Subcutaneous abdominal adipose tissue (tissue), 5 donors: ENCODE measurements around the gene NELFE.

ENCODE experiments used
- H3K27ac ChIP-seq: one replicate; pipeline ENCODE4 v1.7.0; 2013; ENCODE audit warnings: low read depth, mild to moderate bottlenecking, inconsistent platforms, low read length, moderate library complexity
- H3K27me3 ChIP-seq, 5 donors: one replicate each; pipeline ENCODE4 v1.7.0; 2013; ENCODE audit warnings: low read length in 5 of 5, inconsistent platforms in 1 of 5; ENCODE audit not compliant: control insufficient read depth in 5 of 5, insufficient read depth in 4 of 5
- H3K36me3 ChIP-seq, 5 donors: one replicate each; pipeline ENCODE4 v1.7.0; 2013; ENCODE audit warnings: low read length in 5 of 5; ENCODE audit not compliant: control insufficient read depth in 5 of 5, insufficient read depth in 5 of 5
- H3K4me1 ChIP-seq, 5 donors: one replicate each; pipeline ENCODE4 v1.7.0; 2013; ENCODE audit warnings: low read length in 5 of 5, mild to moderate bottlenecking in 3 of 5, moderate library complexity in 1 of 5; ENCODE audit not compliant: control insufficient read depth in 5 of 5, insufficient read depth in 5 of 5
- H3K4me3 ChIP-seq, 5 donors: one replicate each; pipeline ENCODE4 v1.7.0; 2013; ENCODE audit warnings: low read length in 5 of 5, low read depth in 1 of 5
- H3K9ac ChIP-seq, 5 donors: one replicate each; pipeline ENCODE4 v1.7.0; 2013; ENCODE audit warnings: low read length in 5 of 5, mild to moderate bottlenecking in 4 of 5, moderate library complexity in 3 of 5
- H3K9me3 ChIP-seq, 5 donors: one replicate each; pipeline ENCODE4 v1.7.0; 2013; ENCODE audit warnings: low read length in 5 of 5; ENCODE audit not compliant: control insufficient read depth in 5 of 5
- donor health status: healthy.
- donor health status: healthy.
- donor health status: healthy.
- donor health status: healthy.
- donor health status: healthy.

The NELFE gene

GRCh38 chr6:31906122-31906521 lies 52.6 kb downstream of the NELFE start:
- H3K9ac ChIP-seq: no peak overlapping the region
- no peak overlapping the region for H3K4me3 ChIP-seq
- no peaks in the 10 kb centered on the region for H3K9me3 ChIP-seq
- H3K36me3 ChIP-seq: no peaks in the 10 kb centered on the region
- peaks cover 0 to 2% (median 0%) of the 10 kb centered on the region in 5 donors for H3K27me3 ChIP-seq
- H3K4me1 ChIP-seq: peaks cover 3 to 20% (median 17%) of the 10 kb centered on the region in 5 donors
- H3K27ac ChIP-seq: no peak overlapping the region

DNA sequence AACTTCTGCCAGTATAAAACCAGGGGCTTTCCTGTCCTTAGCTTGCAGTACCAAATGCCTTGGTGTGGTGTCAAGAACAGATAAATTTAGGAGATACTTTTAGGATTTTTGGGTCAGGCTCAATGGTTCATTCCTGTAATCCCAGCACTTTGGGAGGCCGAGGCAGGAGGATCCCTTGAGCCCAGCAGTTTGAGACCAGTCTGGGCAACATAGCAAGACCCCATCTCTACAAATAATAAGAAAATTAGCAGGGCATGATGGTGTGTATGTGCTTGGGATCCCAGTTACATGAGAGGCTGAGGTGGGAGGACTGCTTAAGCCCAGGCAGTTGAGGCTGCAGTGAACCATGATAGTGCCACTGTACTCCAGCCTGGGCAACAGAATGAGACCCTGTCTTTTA lies 53.7 kb downstream of the NELFE start:
- peaks cover 0 to 2% (median 0%) of the 10 kb centered on the region in 5 donors for H3K27me3 ChIP-seq
- no peaks in the 10 kb centered on the region for H3K36me3 ChIP-seq
- H3K4me1 ChIP-seq: peaks cover 3 to 24% (median 22%) of the 10 kb centered on the region in 5 donors
- H3K9me3 ChIP-seq: no peaks in the 10 kb centered on the region
- no peak overlapping the region for H3K27ac ChIP-seq
- H3K9ac ChIP-seq: no peak overlapping the region
- no peak overlapping the region for H3K4me3 ChIP-seq

GRCh38 chr6:31903957-31904356 lies 54.8 kb downstream of the NELFE start:
- no peak overlapping the region for H3K9ac ChIP-seq
- no peaks in the 10 kb centered on the region for H3K36me3 ChIP-seq
- H3K4me1 ChIP-seq: peaks cover 3 to 34% (median 24%) of the 10 kb centered on the region in 5 donors

More at GRCh38 chr6:31903957-31904356, 54.8 kb downstream of the NELFE start:
- Histone ChIP-seq H3K9me3 (no peaks in the 10 kb centered on the region), H3K27ac (no peak overlapping the region), H3K4me3 (no peak overlapping the region), H3K27me3 (peaks cover 0 to 2% (median 0%) of the 10 kb centered on the region in 5 donors)
